Retinal pigment epithelial cell (primary cell): ENCODE results near the gene RNF2.

Experiments used
- DNase-seq: peaks from one replicate; pipeline ENCODE4 v3.0.0-alpha.2; 2010; ENCODE audit warnings: low read depth
- H3K4me3 ChIP-seq: 2 replicates; pipeline ENCODE4 v1.5.1; 2011; ENCODE audit warnings: mild to moderate bottlenecking, low read length, control low read depth, moderate library complexity
- CTCF ChIP-seq: conservative IDR thresholded peaks from 2 replicates; pipeline ENCODE4 v1.5.1; 2011; ENCODE audit warnings: low read depth, low read length, control low read depth, inconsistent platforms

Gene RNF2

GRCh38 chr1:185050823-185051451 is 5.6 kb downstream of the RNF2 start:
- DNase-seq: no peak

GRCh38 chr1:185053204-185053603 is 7.8 kb downstream of the RNF2 start:
- no peak for TF ChIP-seq CTCF
- no peak overlapping the region for H3K4me3 ChIP-seq

More at GRCh38 chr1:185050823-185051451, 5.6 kb downstream of the RNF2 start:
- no peak for TF ChIP-seq CTCF
- H3K4me3 ChIP-seq: no peak overlapping the region

GRCh38 chr1:185054365-185055060 is 9.2 kb downstream of the RNF2 start:
- TF ChIP-seq CTCF: no peak
- no peak for DNase-seq

More at GRCh38 chr1:185053204-185053603, 7.8 kb downstream of the RNF2 start:
- DNase-seq: no peak

GRCh38 chr1:185058110-185058509 is 12.8 kb downstream of the RNF2 start:
- DNase-seq: no peak
- TF ChIP-seq CTCF: no peak
- no peak overlapping the region for H3K4me3 ChIP-seq

More at GRCh38 chr1:185054365-185055060, 9.2 kb downstream of the RNF2 start:
- no peak overlapping the region for H3K4me3 ChIP-seq

GRCh38 chr1:185058876-185059275 is 13.5 kb downstream of the RNF2 start:
- H3K4me3 ChIP-seq: no peak overlapping the region
- DNase-seq: no peak
- TF ChIP-seq CTCF: no peak

GRCh38 chr1:185059950-185060571 is 14.7 kb downstream of the RNF2 start:
- no peak overlapping the region for H3K4me3 ChIP-seq
- no peak for DNase-seq
- no peak for TF ChIP-seq CTCF
